Hematopoietic multipotent progenitor cell treated with erythropoietin and hydrocortisone succinate and interleukin-3 and kit ligand, for 17 days (in vitro differentiated cells): ENCODE data around the gene MAGI2.
"Not testable (repeated sequence)": the region's sequence is repeated elsewhere in the genome, so short reads cannot be mapped to it uniquely, and the experiment has no call there.

Experiments used
- DNase-seq: peaks from one replicate; pipeline ENCODE4 v3.0.0-alpha.2; 2015; ENCODE audit warnings: low spot score

Gene MAGI2

GRCh38 chr7:78024591-78024990 is 1428.9 kb downstream of the MAGI2 start:
- DNase-seq = no peak

GRCh38 chr7:78023191-78023590 is 1430.3 kb downstream of the MAGI2 start:
- DNase-seq = no peak

GRCh38 chr7:78022165-78022564 is 1431.3 kb downstream of the MAGI2 start:
- no peak for DNase-seq

GRCh38 chr7:78020874-78021249 is 1432.6 kb downstream of the MAGI2 start:
- DNase-seq = no peak

- DNase-seq = peak; percentile 26
Observed at GRCh38 chr7:78020136-78020873, 1433.2 kb downstream of the MAGI2 start.

- DNase-seq = peak; percentile 9
Observed at GRCh38 chr7:78019447-78020135, 1433.9 kb downstream of the MAGI2 start.

GRCh38 chr7:78018641-78019446 is 1434.6 kb downstream of the MAGI2 start:
- DNase-seq = no peak

- DNase-seq = no peak
Observed at GRCh38 chr7:78017591-78018100, 1435.8 kb downstream of the MAGI2 start.

- no peak for DNase-seq
Observed at GRCh38 chr7:78015574-78016260, 1437.8 kb downstream of the MAGI2 start.

GRCh38 chr7:78014401-78014800 is 1439.1 kb downstream of the MAGI2 start:
- no peak for DNase-seq

- no peak for DNase-seq
Observed at GRCh38 chr7:78013386-78013785, 1440.1 kb downstream of the MAGI2 start.

- no peak for DNase-seq
Observed at GRCh38 chr7:78011642-78012041, 1441.8 kb downstream of the MAGI2 start.

GRCh38 chr7:78007231-78007630 is 1446.2 kb downstream of the MAGI2 start:
- no peak for DNase-seq

GRCh38 chr7:78006063-78006755 is 1447.3 kb downstream of the MAGI2 start:
- no peak for DNase-seq

GRCh38 chr7:78002715-78003114 is 1450.8 kb downstream of the MAGI2 start:
- no peak for DNase-seq

GRCh38 chr7:78002021-78002420 is 1451.4 kb downstream of the MAGI2 start:
- no peak for DNase-seq

- not testable (repeated sequence) for DNase-seq
Observed at GRCh38 chr7:77999168-77999567, 1454.3 kb downstream of the MAGI2 start.

- no peak for DNase-seq
Observed at GRCh38 chr7:77995717-77996116, 1457.8 kb downstream of the MAGI2 start.

GRCh38 chr7:77993838-77994237 is 1459.6 kb downstream of the MAGI2 start:
- no peak for DNase-seq

- DNase-seq = no peak
Observed at GRCh38 chr7:77991656-77992055, 1461.8 kb downstream of the MAGI2 start.

- DNase-seq = no peak
Observed at GRCh38 chr7:77989981-77990566, 1463.4 kb downstream of the MAGI2 start.
